A673 (cell line): ENCODE measurements around the gene PDCL3. TPM values are rescaled to one million over a fixed set of nuclear protein-coding genes. Genes with fewer than 3 reads are reported as not detected.

ENCODE experiments used
- BruUV-seq: library from RNA; stranded (reverse); fragments of 400-500 nt; replicated peaks from 2 replicates; lab custom pipeline; 2021; lab: Mats Ljungman, UMichigan
- CTCF ChIA-PET: fragments of 300-600 bp; sonication (Branson Sonifier 250); formaldehyde crosslinking; loops from one replicate; lab custom pipeline; 2022; ENCODE audit warnings: antibody characterized with exemption; lab: Charles Lee
- POLR2A ChIA-PET: fragments of 300-600 bp; sonication (Branson Sonifier 250); formaldehyde crosslinking; loops from one replicate; lab custom pipeline; 2022; ENCODE audit warnings: antibody characterized with exemption; ENCODE audit not compliant: low non-redundant PET; lab: Charles Lee
- DNase-seq: peaks from one replicate; pipeline ENCODE4 v3.0.0-alpha.2; 2015; ENCODE audit warnings: low spot score
- H3K27ac ChIP-seq: fragments of 200-600 bp; sonication (generic); 2 replicates; pipeline ENCODE4 v1.5.1; 2016; ENCODE audit warnings: mixed run types, low read depth, mild to moderate bottlenecking, mixed read lengths, antibody characterized with exemption, low read length; ENCODE audit not compliant: poor library complexity, severe bottlenecking
- H3K27me3 ChIP-seq: fragments of 200-600 bp; sonication (generic); replicated peaks from 2 replicates; pipeline ENCODE4 v1.6.1; 2017; ENCODE audit warnings: mixed run types, low read depth, mild to moderate bottlenecking, mixed read lengths, antibody characterized with exemption, low read length; ENCODE audit not compliant: insufficient read depth, poor library complexity
- H3K36me3 ChIP-seq: fragments of 200-600 bp; sonication (generic); 2 replicates; pipeline ENCODE4 v1.6.1; 2016; ENCODE audit warnings: mixed run types, mild to moderate bottlenecking, mixed read lengths, antibody characterized with exemption, low read length; ENCODE audit not compliant: insufficient read depth, poor library complexity, severe bottlenecking
- H3K4me1 ChIP-seq: fragments of 200-600 bp; sonication (generic); 2 replicates; pipeline ENCODE4 v1.6.1; 2017; ENCODE audit warnings: mixed run types, mild to moderate bottlenecking, mixed read lengths, antibody characterized with exemption, low read length; ENCODE audit not compliant: insufficient read depth, poor library complexity, severe bottlenecking
- H3K4me3 ChIP-seq: fragments of 200-600 bp; sonication (generic); 2 replicates; pipeline ENCODE4 v1.5.1; 2016; ENCODE audit warnings: low read depth, mixed run types, mild to moderate bottlenecking, mixed read lengths, low read length; ENCODE audit not compliant: poor library complexity, severe bottlenecking
- H3K9me3 ChIP-seq: fragments of 200-600 bp; sonication (generic); 2 replicates; pipeline ENCODE4 v1.6.1; 2016; ENCODE audit warnings: mixed run types, low read depth, mild to moderate bottlenecking, mixed read lengths, antibody characterized with exemption, low read length; ENCODE audit not compliant: poor library complexity, severe bottlenecking
- CTCF ChIP-seq: fragments of 300-800, 200-600 bp; sonication (generic); conservative IDR thresholded peaks from 2 replicates; pipeline ENCODE4 v1.5.1; 2017; ENCODE audit warnings: low read depth, mild to moderate bottlenecking, antibody characterized with exemption, low read length, moderate library complexity, mixed read lengths
- EZH2 ChIP-seq: fragments of 200-600 bp; sonication (generic); IDR thresholded peaks from 2 replicates; pipeline ENCODE4 v1.6.1; 2017; ENCODE audit warnings: borderline replicate concordance, low read depth, mild to moderate bottlenecking, mixed read lengths, antibody characterized with exemption, low read length; ENCODE audit not compliant: poor library complexity, severe bottlenecking
- intact Hi-C: fragments of 100-400 bp; cut with micrococcal nuclease; formaldehyde crosslinking; loops from one replicate; pipeline ENCODE4 v1.10.0; 2022; ENCODE audit not compliant: unreplicated experiment
- total RNA-seq: library from RNA; stranded (reverse); gene quantifications from 2 replicates; pipeline ENCODE4 v1.2.3, GENCODE V29; 2021

Gene PDCL3
- total RNA-seq, 1 experiment from 2014 or later = 37.6 TPM

GRCh38 chr2:100524331-100524730 is 38.5 kb upstream of the PDCL3 start:
- no peak for DNase-seq
- H3K27me3 ChIP-seq = no peaks in the 10 kb centered on the region
- H3K4me3 ChIP-seq = no peak overlapping the region
- ChIA-PET CTCF (no interaction called here), POLR2A (no interaction called here)
- TF ChIP-seq EZH2 (no peak), CTCF (no peak)
- no peak overlapping the region for H3K27ac ChIP-seq
- no peaks in the 10 kb centered on the region for H3K4me1 ChIP-seq
- H3K9me3 ChIP-seq = no peaks in the 10 kb centered on the region
- intact Hi-C loops = no loop called here
- no peaks in the 10 kb centered on the region for H3K36me3 ChIP-seq
- BruUV-seq = no TSS peak

GRCh38 chr2:100526868-100527267 is 35.9 kb upstream of the PDCL3 start:
- no peaks in the 10 kb centered on the region for H3K27me3 ChIP-seq
- intact Hi-C loops = no loop called here
- ChIA-PET POLR2A (no interaction called here), CTCF (no interaction called here)
- no peak for DNase-seq
- H3K4me1 ChIP-seq = no peaks in the 10 kb centered on the region
- no peak for TF ChIP-seq EZH2
- no peak for TF ChIP-seq CTCF
- no peaks in the 10 kb centered on the region for H3K36me3 ChIP-seq
- no TSS peak for BruUV-seq
- H3K9me3 ChIP-seq = no peaks in the 10 kb centered on the region
- no peak overlapping the region for H3K4me3 ChIP-seq
- no peak overlapping the region for H3K27ac ChIP-seq

- no peak overlapping the region for H3K27ac ChIP-seq
- no peaks in the 10 kb centered on the region for H3K36me3 ChIP-seq
- no peak overlapping the region for H3K4me3 ChIP-seq
- POLR2A ChIA-PET = no interaction called here
- no peaks in the 10 kb centered on the region for H3K4me1 ChIP-seq
- TF ChIP-seq CTCF = no peak
- TF ChIP-seq EZH2 = no peak
- intact Hi-C loops = no loop called here
- BruUV-seq = no TSS peak
- CTCF ChIA-PET = no interaction called here
- H3K9me3 ChIP-seq = no peaks in the 10 kb centered on the region
- no peak for DNase-seq
- H3K27me3 ChIP-seq = no peaks in the 10 kb centered on the region
Observed at GRCh38 chr2:100527440-100528015, 35.3 kb upstream of the PDCL3 start.
